OCI-LY7 (cell line): Measurements from ENCODE around the gene SPTLC1. TPM values are rescaled to one million over a fixed set of nuclear protein-coding genes. Genes with fewer than 3 reads are reported as not detected.

Experiments
- BruUV-seq: library from RNA; stranded (reverse); fragments of 400-500 nt; replicated peaks from 2 replicates; lab custom pipeline; 2021; lab: Mats Ljungman, UMichigan
- CTCF ChIA-PET: fragments of 300-600 bp; sonication (Branson Sonifier 250); formaldehyde crosslinking; loops from one replicate; lab custom pipeline; 2022; ENCODE audit warnings: antibody characterized with exemption; ENCODE audit not compliant: unreplicated experiment; lab: Charles Lee
- POLR2A ChIA-PET: fragments of 300-600 bp; sonication (Branson Sonifier 250); formaldehyde crosslinking; loops from one replicate; lab custom pipeline; 2022; ENCODE audit warnings: antibody characterized with exemption; lab: Charles Lee
- DNase-seq: peaks from one replicate; pipeline ENCODE4 v3.0.0-alpha.2; 2015; ENCODE audit warnings: low spot score
- H2AFZ ChIP-seq: fragments of 200-600 bp; sonication (generic), shearing (Covaris generic); 2 replicates; pipeline ENCODE4 v1.6.1; 2014; ENCODE audit warnings: mild to moderate bottlenecking, antibody characterized with exemption, low read length, moderate library complexity
- H3K27ac ChIP-seq: fragments of 200-600 bp; sonication (generic); 2 replicates; pipeline ENCODE4 v1.5.1; 2014; ENCODE audit warnings: mixed run types, low read depth, mild to moderate bottlenecking, moderate library complexity, low read length, inconsistent platforms; ENCODE audit not compliant: poor library complexity, severe bottlenecking
- H3K36me3 ChIP-seq: fragments of 200-600 bp; sonication (generic); 2 replicates; pipeline ENCODE4 v1.6.1; 2014; ENCODE audit warnings: mild to moderate bottlenecking, antibody characterized with exemption, low read length, moderate library complexity, mixed read lengths; ENCODE audit not compliant: insufficient read depth
- H3K4me1 ChIP-seq: fragments of 200-600 bp; sonication (generic); 2 replicates; pipeline ENCODE4 v1.5.1; 2014; ENCODE audit warnings: mild to moderate bottlenecking, low read length; ENCODE audit not compliant: insufficient read depth, poor library complexity, severe bottlenecking
- H3K4me2 ChIP-seq: fragments of 200-600 bp; sonication (generic); 2 replicates; pipeline ENCODE4 v1.6.1; 2014; ENCODE audit warnings: mild to moderate bottlenecking, low read length
- H3K4me3 ChIP-seq: fragments of 200-600 bp; sonication (generic); 2 replicates; pipeline ENCODE4 v1.5.1; 2014; ENCODE audit warnings: mild to moderate bottlenecking, low read depth, low read length; ENCODE audit not compliant: poor library complexity, severe bottlenecking
- H3K79me2 ChIP-seq: fragments of 200-600 bp; sonication (generic); 2 replicates; pipeline ENCODE4 v1.6.1; 2016; ENCODE audit warnings: low read depth, mild to moderate bottlenecking, low read length, moderate library complexity, mixed read lengths; ENCODE audit not compliant: insufficient read depth
- H3K9me2 ChIP-seq: fragments of 200-600 bp; sonication (generic); 2 replicates; pipeline ENCODE4 v1.6.1; 2016; ENCODE audit warnings: mild to moderate bottlenecking, low read length, mixed read lengths; ENCODE audit not compliant: insufficient read depth
- H3K9me3 ChIP-seq: fragments of 200-600 bp; sonication (generic); 2 replicates; pipeline ENCODE4 v1.6.1; 2014; ENCODE audit warnings: mild to moderate bottlenecking, mixed run types, low read length, mixed read lengths
- H4K20me1 ChIP-seq: fragments of 200-600 bp; sonication (generic); 2 replicates; pipeline ENCODE4 v1.6.1; 2014; ENCODE audit warnings: mild to moderate bottlenecking, antibody characterized with exemption, low read length, moderate library complexity, mixed read lengths; ENCODE audit not compliant: insufficient read depth
- CTCF ChIP-seq: fragments of 200-600 bp; sonication (generic); conservative IDR thresholded peaks from 2 replicates; pipeline ENCODE4 v1.5.1; 2014; ENCODE audit warnings: mild to moderate bottlenecking, antibody characterized with exemption, low read length, moderate library complexity, mixed read lengths
- EZH2phosphoT487 ChIP-seq: fragments of 200-600 bp; sonication (generic); IDR thresholded peaks from 2 replicates; pipeline ENCODE4 v1.6.1; 2018; ENCODE audit warnings: low read depth, borderline replicate concordance, mild to moderate bottlenecking, mixed run types, antibody characterized with exemption, low read length, moderate library complexity, mixed read lengths
- intact Hi-C: fragments of 100-400 bp; cut with micrococcal nuclease; formaldehyde crosslinking; loops from one replicate; pipeline ENCODE4 v1.10.0; 2022; ENCODE audit not compliant: unreplicated experiment
- total RNA-seq, 2 experiments: library from RNA; depleted of rRNA in 1 of 2; stranded (reverse); fragments of >200 nt in 1 of 2; shearing (Covaris generic) in 1 of 2; gene quantifications; 2 replicates each; pipeline ENCODE4 v1.2.3, GENCODE V29; 2014 to 2022

SPTLC1 gene
- total RNA-seq, 2 experiments from 2014 or later = 42.2 to 48.7 TPM

GRCh38 chr9:92064711-92065110 lies 50.5 kb downstream of the SPTLC1 start:
- TF ChIP-seq CTCF (no peak), EZH2phosphoT487 (no peak)
- Histone ChIP-seq H3K9me2 (no peaks in the 10 kb centered on the region), H2AFZ (no peak overlapping the region), H3K9me3 (peaks cover 34% of the 10 kb centered on the region; the same call in 1 of the 2 replicates), H3K36me3 (peaks cover 94% of the 10 kb centered on the region), H4K20me1 (no peaks in the 10 kb centered on the region), H3K4me3 (no peak overlapping the region), H3K4me1 (no peaks in the 10 kb centered on the region), H3K4me2 (no peak overlapping the region), H3K27ac (no peak overlapping the region), H3K79me2 (0 out of 2 replicates have a peak, but pooled peaks cover 7% of the 10 kb centered on the region)
- intact Hi-C loops = no loop called here
- no TSS peak for BruUV-seq
- no peak for DNase-seq
- ChIA-PET POLR2A (no interaction called here), CTCF (no interaction called here)

GRCh38 chr9:92061184-92061583 lies 54.0 kb downstream of the SPTLC1 start:
- CTCF ChIA-PET = no interaction called here
- H2AFZ ChIP-seq = no peak overlapping the region
- no peak overlapping the region for H3K4me3 ChIP-seq
- TF ChIP-seq EZH2phosphoT487 (no peak), CTCF (no peak)
- H3K36me3 ChIP-seq = peaks cover 86% of the 10 kb centered on the region
- BruUV-seq = no TSS peak
- intact Hi-C loops = no loop called here
- POLR2A ChIA-PET = interaction anchor here (0.9 kb wide), 1 partner anchor 28 kb away, joined by 3 read pairs; no protein-coding TSS in a partner anchor
- H3K27ac ChIP-seq = no peak overlapping the region
- peaks cover 34% of the 10 kb centered on the region; the same call in 1 of the 2 replicates for H3K9me3 ChIP-seq
- H3K4me2 ChIP-seq = no peak overlapping the region
- no peak for DNase-seq
- H3K4me1 ChIP-seq = no peaks in the 10 kb centered on the region
- H4K20me1 ChIP-seq = no peaks in the 10 kb centered on the region
- no peaks in the 10 kb centered on the region for H3K9me2 ChIP-seq
- 0 out of 2 replicates have a peak, but pooled peaks cover 7% of the 10 kb centered on the region for H3K79me2 ChIP-seq

DNA sequence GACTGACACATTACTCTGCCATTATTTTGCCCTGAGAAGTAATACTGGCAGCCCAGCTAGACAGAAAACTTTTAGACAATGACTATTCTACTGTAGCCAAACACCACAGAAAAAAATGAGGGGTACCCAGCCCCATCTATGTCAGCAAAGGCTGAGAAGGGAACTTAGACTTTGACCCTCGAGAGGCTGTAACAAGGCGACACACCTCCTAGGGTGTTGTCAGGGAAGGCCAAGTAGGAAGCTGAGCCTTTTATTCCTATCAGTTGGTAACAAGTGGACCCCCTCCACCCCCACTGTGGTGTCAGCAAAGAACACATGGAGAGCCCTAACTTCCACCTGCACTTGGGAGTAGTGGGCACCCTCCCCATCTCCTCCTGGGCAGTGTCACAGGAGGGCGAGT lies 55.6 kb downstream of the SPTLC1 start:
- POLR2A ChIA-PET = no interaction called here
- Histone ChIP-seq H3K36me3 (peaks cover 85% of the 10 kb centered on the region), H4K20me1 (no peaks in the 10 kb centered on the region), H3K4me1 (no peaks in the 10 kb centered on the region), H2AFZ (no peak overlapping the region), H3K4me2 (no peak overlapping the region), H3K27ac (no peak overlapping the region), H3K4me3 (no peak overlapping the region), H3K79me2 (0 out of 2 replicates have a peak, but pooled peaks cover 7% of the 10 kb centered on the region), H3K9me2 (no peaks in the 10 kb centered on the region), H3K9me3 (peaks cover 34% of the 10 kb centered on the region; the same call in 1 of the 2 replicates)
- no peak for DNase-seq
- BruUV-seq = no TSS peak
- TF ChIP-seq EZH2phosphoT487 = no peak
- no peak for TF ChIP-seq CTCF
- intact Hi-C loops = no loop called here
- CTCF ChIA-PET = no interaction called here
